Upper lobe of left lung (tissue), 4 donors: ENCODE data around the gene ACOXL.

ENCODE experiments used
- CTCF ChIP-seq, 6 experiments: fragments of 450-650 bp in 4 of 6; fragments of 200-600 bp in 2 of 6; sonication (generic) in 2 of 6; IDR thresholded peaks; one replicate each; pipeline ENCODE4 v1.5.1; 2016 to 2019; ENCODE audit warnings: antibody characterized with exemption in 6 of 6
- EP300 ChIP-seq, 4 donors: sonication (generic); formaldehyde crosslinking; IDR thresholded peaks; one replicate each; pipeline ENCODE4 v1.5.1; 2017; ENCODE audit warnings: antibody characterized with exemption in 4 of 4, control low read depth in 2 of 4
- POLR2A ChIP-seq, 4 donors: fragments of 450-650 bp; IDR thresholded peaks; one replicate each; pipeline ENCODE4 v1.5.1; 2016 to 2017; ENCODE audit warnings: antibody characterized with exemption in 4 of 4, mild to moderate bottlenecking in 2 of 4
- POLR2AphosphoS5 ChIP-seq, 2 donors: sonication (generic); formaldehyde crosslinking; IDR thresholded peaks; one replicate each; pipeline ENCODE4 v1.5.1; 2017; ENCODE audit warnings: antibody characterized with exemption in 2 of 2

- TF ChIP-seq CTCF (IDR thresholded peaks at IDR 0.05): no peak
- TF ChIP-seq EP300 (IDR thresholded peaks at IDR 0.05): no peak
- no peak for TF ChIP-seq POLR2AphosphoS5 (IDR thresholded peaks at IDR 0.05)
- TF ChIP-seq POLR2A (IDR thresholded peaks at IDR 0.05): no peak
Observed at GRCh38 chr2:111164078-111164477, 431.7 kb downstream of the ACOXL start.
